KMS-11 (cell line): ENCODE data around the gene SLC35G2.
"Not testable (repeated sequence)": the region's sequence is repeated elsewhere in the genome, so short reads cannot be mapped to it uniquely, and the experiment has no call there.

ENCODE experiments used
- H2AFZ ChIP-seq: fragments of 200-600 bp; sonication (generic); 2 replicates; pipeline ENCODE4 v1.6.1; 2016; ENCODE audit warnings: antibody characterized with exemption, mixed run types, low read depth
- H3K27ac ChIP-seq: fragments of 200-600 bp; sonication (generic); 2 replicates; pipeline ENCODE4 v1.6.1; 2016; ENCODE audit warnings: mild to moderate bottlenecking, mixed run types
- H3K27me3 ChIP-seq: fragments of 200-600 bp; sonication (generic); 2 replicates; pipeline ENCODE4 v1.6.1; 2017; ENCODE audit warnings: mild to moderate bottlenecking, low read depth, mixed run types, moderate library complexity; ENCODE audit not compliant: insufficient read depth
- H3K36me3 ChIP-seq: fragments of 200-600 bp; sonication (generic); 2 replicates; pipeline ENCODE4 v1.6.1; 2017; ENCODE audit warnings: mild to moderate bottlenecking, mixed run types; ENCODE audit not compliant: insufficient read depth
- H3K4me1 ChIP-seq: fragments of 200-600 bp; sonication (generic); 2 replicates; pipeline ENCODE4 v1.6.1; 2016; ENCODE audit warnings: mild to moderate bottlenecking, low read depth, mixed run types; ENCODE audit not compliant: poor library complexity, severe bottlenecking
- H3K4me2 ChIP-seq: fragments of 200-600 bp; sonication (generic); 2 replicates; pipeline ENCODE4 v1.7.0; 2016; ENCODE audit warnings: mild to moderate bottlenecking, mixed run types
- H3K4me3 ChIP-seq: fragments of 200-600 bp; sonication (generic); IDR thresholded peaks from 2 replicates; pipeline ENCODE4 v1.6.1; 2017; ENCODE audit warnings: low read depth, low read length, mixed read lengths; ENCODE audit not compliant: insufficient read depth
- H3K79me2 ChIP-seq: fragments of 200-600 bp; sonication (generic); 2 replicates; pipeline ENCODE4 v1.6.1; 2016; ENCODE audit warnings: low read depth, mixed run types; ENCODE audit not compliant: insufficient read depth
- H3K9ac ChIP-seq: fragments of 200-600 bp; sonication (generic); 2 replicates; pipeline ENCODE4 v1.6.1; 2016; ENCODE audit warnings: mild to moderate bottlenecking, mixed run types
- H4K20me1 ChIP-seq: fragments of 200-600 bp; sonication (generic); 2 replicates; pipeline ENCODE4 v1.6.1; 2016; ENCODE audit warnings: mild to moderate bottlenecking, mixed run types; ENCODE audit not compliant: insufficient read depth
- CTCF ChIP-seq: fragments of 200-600 bp; sonication (generic); conservative IDR thresholded peaks from 2 replicates; pipeline ENCODE4 v1.6.1; 2017; ENCODE audit warnings: low read depth, mild to moderate bottlenecking, antibody characterized with exemption, low read length, moderate library complexity, mixed read lengths

SLC35G2 gene

GRCh38 chr3:136862617-136863322 is 43.8 kb downstream of the SLC35G2 start:
- peak overlapping the region; percentile 65 for H3K4me3 ChIP-seq
- peaks cover 63% of the 10 kb centered on the region for H3K79me2 ChIP-seq
- no peak for TF ChIP-seq CTCF
- no peaks in the 10 kb centered on the region for H4K20me1 ChIP-seq
- peak overlapping the region; percentile 97 for H3K4me2 ChIP-seq
- no peaks in the 10 kb centered on the region for H3K27me3 ChIP-seq
- H3K36me3 ChIP-seq: no peaks in the 10 kb centered on the region
- peak overlapping the region; percentile 99 for H2AFZ ChIP-seq
- peaks cover 21% of the 10 kb centered on the region for H3K4me1 ChIP-seq
- H3K9ac ChIP-seq: peak overlapping the region; percentile 73
- peak overlapping the region; percentile 88 for H3K27ac ChIP-seq

- peaks cover 3% of the 10 kb centered on the region for H3K4me1 ChIP-seq
- no peaks in the 10 kb centered on the region; the same call in 1 of the 2 replicates for H4K20me1 ChIP-seq
- no peak overlapping the region for H3K4me2 ChIP-seq
- H3K36me3 ChIP-seq: peaks cover 5% of the 10 kb centered on the region; the same call in 1 of the 2 replicates
- H2AFZ ChIP-seq: no peak overlapping the region
- H3K4me3 ChIP-seq: no peak overlapping the region
- H3K27ac ChIP-seq: no peak overlapping the region
- H3K9ac ChIP-seq: no peak overlapping the region
- TF ChIP-seq CTCF: no peak
- H3K79me2 ChIP-seq: peaks cover 94% of the 10 kb centered on the region
- H3K27me3 ChIP-seq: no peaks in the 10 kb centered on the region
Measured at GRCh38 chr3:136869282-136869681, 50.4 kb downstream of the SLC35G2 start.

- H3K27me3 ChIP-seq, H3K36me3 ChIP-seq, H4K20me1 ChIP-seq, H2AFZ ChIP-seq, H3K9ac ChIP-seq, H3K4me1 ChIP-seq, H3K27ac ChIP-seq, H3K4me3 ChIP-seq, H3K4me2 ChIP-seq: not testable (repeated sequence)
- peaks cover 81% of the 10 kb centered on the region for H3K79me2 ChIP-seq
Measured at GRCh38 chr3:136872258-136872657, 53.3 kb downstream of the SLC35G2 start.

- H2AFZ ChIP-seq, H3K27me3 ChIP-seq, H3K9ac ChIP-seq, H3K36me3 ChIP-seq, H4K20me1 ChIP-seq, H3K4me2 ChIP-seq, H3K4me3 ChIP-seq, H3K27ac ChIP-seq: not testable (repeated sequence)
- Histone ChIP-seq H3K79me2 (peaks cover 71% of the 10 kb centered on the region), H3K4me1 (peaks cover 19% of the 10 kb centered on the region)
Measured at GRCh38 chr3:136879510-136879909, 60.6 kb downstream of the SLC35G2 start.

- Histone ChIP-seq H3K36me3 (no peaks in the 10 kb centered on the region), H3K79me2 (peaks cover 81% of the 10 kb centered on the region), H3K4me2 (no peak overlapping the region), H3K4me3 (no peak overlapping the region), H3K27ac (no peak overlapping the region), H3K4me1 (peaks cover 20% of the 10 kb centered on the region), H4K20me1 (no peaks in the 10 kb centered on the region), H3K27me3 (no peaks in the 10 kb centered on the region), H3K9ac (no peak overlapping the region), H2AFZ (no peak overlapping the region)
- TF ChIP-seq CTCF: no peak
Measured at GRCh38 chr3:136882571-136882970, 63.6 kb downstream of the SLC35G2 start.
